Breast epithelium (tissue), 3 donors: ENCODE data around the gene NLGN4Y.

Experiments
- POLR2A ChIP-seq: fragments of 450-650 bp; IDR thresholded peaks from one replicate; pipeline ENCODE4 v1.6.1; 2016; ENCODE audit warnings: antibody characterized with exemption, mild to moderate bottlenecking, moderate library complexity
- TF ChIP-seq, protein P1 (sequence below), 3 donors: fragments of 450-650 bp; IDR thresholded peaks; one replicate each; pipeline ENCODE4 v1.5.1; 2016 to 2017; ENCODE audit warnings: antibody characterized with exemption in 3 of 3, mild to moderate bottlenecking in 3 of 3, moderate library complexity in 3 of 3

DNA sequence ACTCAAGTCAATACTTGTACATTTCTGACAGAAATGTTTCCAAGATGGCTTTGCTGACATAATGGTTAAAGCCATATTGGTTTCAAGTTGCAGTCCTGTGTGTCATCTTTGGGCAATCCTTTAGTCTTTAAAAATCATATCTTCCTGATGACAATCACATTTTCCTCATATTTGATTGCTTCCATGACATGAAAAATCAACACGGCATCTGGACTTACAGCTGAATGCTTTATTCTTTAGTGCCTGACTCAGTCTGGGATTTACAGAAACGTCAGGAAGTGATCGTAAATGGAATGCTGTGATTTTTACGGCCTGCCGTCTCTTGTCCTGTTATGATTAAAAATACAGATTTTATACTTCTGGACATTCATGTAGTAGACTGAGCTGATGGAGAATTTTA, 304.2 kb downstream of the NLGN4Y start:
- TF ChIP-seq, protein P1, sequence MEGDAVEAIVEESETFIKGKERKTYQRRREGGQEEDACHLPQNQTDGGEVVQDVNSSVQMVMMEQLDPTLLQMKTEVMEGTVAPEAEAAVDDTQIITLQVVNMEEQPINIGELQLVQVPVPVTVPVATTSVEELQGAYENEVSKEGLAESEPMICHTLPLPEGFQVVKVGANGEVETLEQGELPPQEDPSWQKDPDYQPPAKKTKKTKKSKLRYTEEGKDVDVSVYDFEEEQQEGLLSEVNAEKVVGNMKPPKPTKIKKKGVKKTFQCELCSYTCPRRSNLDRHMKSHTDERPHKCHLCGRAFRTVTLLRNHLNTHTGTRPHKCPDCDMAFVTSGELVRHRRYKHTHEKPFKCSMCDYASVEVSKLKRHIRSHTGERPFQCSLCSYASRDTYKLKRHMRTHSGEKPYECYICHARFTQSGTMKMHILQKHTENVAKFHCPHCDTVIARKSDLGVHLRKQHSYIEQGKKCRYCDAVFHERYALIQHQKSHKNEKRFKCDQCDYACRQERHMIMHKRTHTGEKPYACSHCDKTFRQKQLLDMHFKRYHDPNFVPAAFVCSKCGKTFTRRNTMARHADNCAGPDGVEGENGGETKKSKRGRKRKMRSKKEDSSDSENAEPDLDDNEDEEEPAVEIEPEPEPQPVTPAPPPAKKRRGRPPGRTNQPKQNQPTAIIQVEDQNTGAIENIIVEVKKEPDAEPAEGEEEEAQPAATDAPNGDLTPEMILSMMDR (IDR thresholded peaks at IDR 0.05): no peak
- no peak for TF ChIP-seq POLR2A
